Measurements from ENCODE around the gene ASB2. TPM values are rescaled to one million over a fixed set of nuclear protein-coding genes. Genes with fewer than 3 reads are reported as not detected.
A peak's percentile ranks its signal among the peaks of the same experiment; 100 is the strongest.

The ASB2 gene
- total and polyA plus RNA-seq, 2 of the 13 experiments (the other 11 are each of a cell fraction or from before 2014, with no cell fraction given): 0.82 to 4.1 TPM

- TF ChIP-seq NFIB (CRISPR knock-in tag; IDR thresholded peaks at IDR 0.05; ENCODE audit: borderline replicate concordance): no peak
- TF ChIP-seq PHF8 (CRISPR knock-in tag; IDR thresholded peaks at IDR 0.05): 0 out of 2 replicates have a peak, but pooled peaks have one; percentile 12
- no peak for TF ChIP-seq RNF219 (CRISPR knock-in tag; IDR thresholded peaks at IDR 0.05)
- peak; percentile 53; the same call in 1 of the 2 replicates for TF ChIP-seq ETV5 (CRISPR knock-in tag; IDR thresholded peaks at IDR 0.05; ENCODE audit: borderline replicate concordance)
- TF ChIP-seq ZNF775 (CRISPR knock-in tag; IDR thresholded peaks at IDR 0.05; ENCODE audit: borderline replicate concordance): no peak
- TF ChIP-seq ZNF766 (CRISPR knock-in tag; IDR thresholded peaks at IDR 0.05; ENCODE audit: borderline replicate concordance): peak; percentile 71; the same call in 1 of the 2 replicates
- TF ChIP-seq ZNF691 (CRISPR knock-in tag; IDR thresholded peaks at IDR 0.05; ENCODE audit: borderline replicate concordance, low read depth): no peak; the same call in 1 of the 2 replicates
- TF ChIP-seq GPN1 (CRISPR knock-in tag; IDR thresholded peaks at IDR 0.05; ENCODE audit: borderline replicate concordance): no peak
- TF ChIP-seq, protein P1, sequence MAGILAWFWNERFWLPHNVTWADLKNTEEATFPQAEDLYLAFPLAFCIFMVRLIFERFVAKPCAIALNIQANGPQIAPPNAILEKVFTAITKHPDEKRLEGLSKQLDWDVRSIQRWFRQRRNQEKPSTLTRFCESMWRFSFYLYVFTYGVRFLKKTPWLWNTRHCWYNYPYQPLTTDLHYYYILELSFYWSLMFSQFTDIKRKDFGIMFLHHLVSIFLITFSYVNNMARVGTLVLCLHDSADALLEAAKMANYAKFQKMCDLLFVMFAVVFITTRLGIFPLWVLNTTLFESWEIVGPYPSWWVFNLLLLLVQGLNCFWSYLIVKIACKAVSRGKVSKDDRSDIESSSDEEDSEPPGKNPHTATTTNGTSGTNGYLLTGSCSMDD (CRISPR knock-in tag; IDR thresholded peaks at IDR 0.05): no peak
- no peak; the same call in 1 of the 2 replicates for TF ChIP-seq ZNF780A (CRISPR knock-in tag; IDR thresholded peaks at IDR 0.05)
- TF ChIP-seq TGIF2 (CRISPR knock-in tag; IDR thresholded peaks at IDR 0.05): peak; percentile 82; the same call in 1 of the 2 replicates
- TF ChIP-seq ZNF790 (CRISPR knock-in tag; IDR thresholded peaks at IDR 0.05; ENCODE audit: borderline replicate concordance): no peak
- TF ChIP-seq, protein P2, sequence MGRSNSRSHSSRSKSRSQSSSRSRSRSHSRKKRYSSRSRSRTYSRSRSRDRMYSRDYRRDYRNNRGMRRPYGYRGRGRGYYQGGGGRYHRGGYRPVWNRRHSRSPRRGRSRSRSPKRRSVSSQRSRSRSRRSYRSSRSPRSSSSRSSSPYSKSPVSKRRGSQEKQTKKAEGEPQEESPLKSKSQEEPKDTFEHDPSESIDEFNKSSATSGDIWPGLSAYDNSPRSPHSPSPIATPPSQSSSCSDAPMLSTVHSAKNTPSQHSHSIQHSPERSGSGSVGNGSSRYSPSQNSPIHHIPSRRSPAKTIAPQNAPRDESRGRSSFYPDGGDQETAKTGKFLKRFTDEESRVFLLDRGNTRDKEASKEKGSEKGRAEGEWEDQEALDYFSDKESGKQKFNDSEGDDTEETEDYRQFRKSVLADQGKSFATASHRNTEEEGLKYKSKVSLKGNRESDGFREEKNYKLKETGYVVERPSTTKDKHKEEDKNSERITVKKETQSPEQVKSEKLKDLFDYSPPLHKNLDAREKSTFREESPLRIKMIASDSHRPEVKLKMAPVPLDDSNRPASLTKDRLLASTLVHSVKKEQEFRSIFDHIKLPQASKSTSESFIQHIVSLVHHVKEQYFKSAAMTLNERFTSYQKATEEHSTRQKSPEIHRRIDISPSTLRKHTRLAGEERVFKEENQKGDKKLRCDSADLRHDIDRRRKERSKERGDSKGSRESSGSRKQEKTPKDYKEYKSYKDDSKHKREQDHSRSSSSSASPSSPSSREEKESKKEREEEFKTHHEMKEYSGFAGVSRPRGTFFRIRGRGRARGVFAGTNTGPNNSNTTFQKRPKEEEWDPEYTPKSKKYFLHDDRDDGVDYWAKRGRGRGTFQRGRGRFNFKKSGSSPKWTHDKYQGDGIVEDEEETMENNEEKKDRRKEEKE (IDR thresholded peaks at IDR 0.05): no peak
- no peak for TF ChIP-seq ZNF883 (CRISPR knock-in tag; IDR thresholded peaks at IDR 0.05; ENCODE audit: not compliant biosample characterization)
- TF ChIP-seq, protein P3, sequence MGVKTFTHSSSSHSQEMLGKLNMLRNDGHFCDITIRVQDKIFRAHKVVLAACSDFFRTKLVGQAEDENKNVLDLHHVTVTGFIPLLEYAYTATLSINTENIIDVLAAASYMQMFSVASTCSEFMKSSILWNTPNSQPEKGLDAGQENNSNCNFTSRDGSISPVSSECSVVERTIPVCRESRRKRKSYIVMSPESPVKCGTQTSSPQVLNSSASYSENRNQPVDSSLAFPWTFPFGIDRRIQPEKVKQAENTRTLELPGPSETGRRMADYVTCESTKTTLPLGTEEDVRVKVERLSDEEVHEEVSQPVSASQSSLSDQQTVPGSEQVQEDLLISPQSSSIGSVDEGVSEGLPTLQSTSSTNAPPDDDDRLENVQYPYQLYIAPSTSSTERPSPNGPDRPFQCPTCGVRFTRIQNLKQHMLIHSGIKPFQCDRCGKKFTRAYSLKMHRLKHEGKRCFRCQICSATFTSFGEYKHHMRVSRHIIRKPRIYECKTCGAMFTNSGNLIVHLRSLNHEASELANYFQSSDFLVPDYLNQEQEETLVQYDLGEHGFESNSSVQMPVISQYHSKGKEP (CRISPR knock-in tag; IDR thresholded peaks at IDR 0.05): no peak
- TF ChIP-seq DBP (CRISPR knock-in tag; IDR thresholded peaks at IDR 0.05; ENCODE audit: not compliant biosample characterization): no peak
- no peak for TF ChIP-seq GLI4 (CRISPR knock-in tag; IDR thresholded peaks at IDR 0.05; ENCODE audit: borderline replicate concordance)
- no peak for TF ChIP-seq RARG (CRISPR knock-in tag; IDR thresholded peaks at IDR 0.05; ENCODE audit: low read depth)
Measured at GRCh38 chr14:93902619-93903307, 73.6 kb downstream of the ASB2 start (continued).
